Measurements from ENCODE around the gene CAPN14.

Gene CAPN14

GRCh38 chr2:31202833-31203232, 14.5 kb downstream of the CAPN14 start:
- no peak overlapping the region for H3K27ac ChIP-seq
- H3K9me3 ChIP-seq (ENCODE audit: low read depth, low read length), result no peaks in the 10 kb centered on the region
- H3K4me3 ChIP-seq, result no peak overlapping the region
- no peak for TF ChIP-seq FOXP2 (optimal IDR thresholded peaks at IDR 0.05; ENCODE audit: control extremely low read depth, extremely low read length, insufficient read depth)
- DNase-seq (ENCODE audit: low read depth, low spot score), result no peak
- no peaks in the 10 kb centered on the region for H3K36me3 ChIP-seq (ENCODE audit: insufficient read depth, low read length)
- H3K9ac ChIP-seq (ENCODE audit: insufficient read length), result no peak overlapping the region

GRCh38 chr2:31202041-31202440, 15.3 kb downstream of the CAPN14 start:
- no peaks in the 10 kb centered on the region for H3K9me3 ChIP-seq (ENCODE audit: low read depth, low read length)
- no peak overlapping the region for H3K4me3 ChIP-seq
- DNase-seq (ENCODE audit: low read depth, low spot score), result no peak

GRCh38 chr2:31200972-31201371, 16.3 kb downstream of the CAPN14 start:
- H3K27ac ChIP-seq, result no peak overlapping the region
- TF ChIP-seq POLR2AphosphoS5 (IDR thresholded peaks at IDR 0.05; ENCODE audit: borderline replicate concordance, low read depth, low read length) (no peak), FOXP2 (optimal IDR thresholded peaks at IDR 0.05; ENCODE audit: control extremely low read depth, extremely low read length, insufficient read depth) (no peak), EZH2 (IDR thresholded peaks at IDR 0.05) (no peak)

More at GRCh38 chr2:31202041-31202440, 15.3 kb downstream of the CAPN14 start:
- Histone ChIP-seq H3K36me3 (ENCODE audit: insufficient read depth, low read length) (no peaks in the 10 kb centered on the region), H3K27ac (no peak overlapping the region), H3K9ac (ENCODE audit: insufficient read length) (no peak overlapping the region)
- TF ChIP-seq POLR2AphosphoS5 (IDR thresholded peaks at IDR 0.05; ENCODE audit: borderline replicate concordance, low read depth, low read length), result no peak
- TF ChIP-seq EZH2 (IDR thresholded peaks at IDR 0.05), result no peak
- TF ChIP-seq FOXP2 (optimal IDR thresholded peaks at IDR 0.05; ENCODE audit: control extremely low read depth, extremely low read length, insufficient read depth), result no peak

GRCh38 chr2:31199206-31199605, 18.1 kb downstream of the CAPN14 start:
- Histone ChIP-seq H3K27ac (no peak overlapping the region), H3K9me3 (ENCODE audit: low read depth, low read length) (no peaks in the 10 kb centered on the region), H3K36me3 (ENCODE audit: insufficient read depth, low read length) (no peaks in the 10 kb centered on the region), H3K9ac (ENCODE audit: insufficient read length) (no peak overlapping the region), H3K4me3 (no peak overlapping the region)
- TF ChIP-seq POLR2AphosphoS5 (IDR thresholded peaks at IDR 0.05; ENCODE audit: borderline replicate concordance, low read depth, low read length), result no peak
- TF ChIP-seq FOXP2 (optimal IDR thresholded peaks at IDR 0.05; ENCODE audit: control extremely low read depth, extremely low read length, insufficient read depth), result no peak
- no peak for TF ChIP-seq EZH2 (IDR thresholded peaks at IDR 0.05)
- no peak for DNase-seq (ENCODE audit: low read depth, low spot score)

More at GRCh38 chr2:31200972-31201371, 16.3 kb downstream of the CAPN14 start:
- H3K36me3 ChIP-seq (ENCODE audit: insufficient read depth, low read length), result no peaks in the 10 kb centered on the region
- no peak for DNase-seq (ENCODE audit: low read depth, low spot score)
- no peaks in the 10 kb centered on the region for H3K9me3 ChIP-seq (ENCODE audit: low read depth, low read length)
- H3K4me3 ChIP-seq, result no peak overlapping the region
- no peak overlapping the region for H3K9ac ChIP-seq (ENCODE audit: insufficient read length)

- H3K27ac ChIP-seq, result no peak overlapping the region
- H3K4me3 ChIP-seq, result no peak overlapping the region
- no peaks in the 10 kb centered on the region for H3K36me3 ChIP-seq (ENCODE audit: insufficient read depth, low read length)
- H3K9ac ChIP-seq (ENCODE audit: insufficient read length), result no peak overlapping the region
- no peak for DNase-seq (ENCODE audit: low read depth, low spot score)
- H3K9me3 ChIP-seq (ENCODE audit: low read depth, low read length), result no peaks in the 10 kb centered on the region
- TF ChIP-seq FOXP2 (optimal IDR thresholded peaks at IDR 0.05; ENCODE audit: control extremely low read depth, extremely low read length, insufficient read depth), result no peak
- no peak for TF ChIP-seq POLR2AphosphoS5 (IDR thresholded peaks at IDR 0.05; ENCODE audit: borderline replicate concordance, low read depth, low read length)
- no peak for TF ChIP-seq EZH2 (IDR thresholded peaks at IDR 0.05)
These were observed 19.6 kb downstream of the CAPN14 start for GRCh38 chr2:31197669-31198068.

GRCh38 chr2:31197166-31197565, 20.1 kb downstream of the CAPN14 start:
- Histone ChIP-seq H3K27ac (no peak overlapping the region), H3K4me3 (no peak overlapping the region), H3K9ac (ENCODE audit: insufficient read length) (no peak overlapping the region), H3K9me3 (ENCODE audit: low read depth, low read length) (no peaks in the 10 kb centered on the region), H3K36me3 (ENCODE audit: insufficient read depth, low read length) (no peaks in the 10 kb centered on the region)
- DNase-seq (ENCODE audit: low read depth, low spot score), result no peak
- TF ChIP-seq EZH2 (IDR thresholded peaks at IDR 0.05) (no peak), POLR2AphosphoS5 (IDR thresholded peaks at IDR 0.05; ENCODE audit: borderline replicate concordance, low read depth, low read length) (no peak), FOXP2 (optimal IDR thresholded peaks at IDR 0.05; ENCODE audit: control extremely low read depth, extremely low read length, insufficient read depth) (no peak)

GRCh38 chr2:31196622-31197021, 20.7 kb downstream of the CAPN14 start:
- H3K9ac ChIP-seq (ENCODE audit: insufficient read length), result no peak overlapping the region
- DNase-seq (ENCODE audit: low read depth, low spot score), result no peak
- TF ChIP-seq FOXP2 (optimal IDR thresholded peaks at IDR 0.05; ENCODE audit: control extremely low read depth, extremely low read length, insufficient read depth), result no peak
- no peaks in the 10 kb centered on the region for H3K9me3 ChIP-seq (ENCODE audit: low read depth, low read length)
- no peaks in the 10 kb centered on the region for H3K36me3 ChIP-seq (ENCODE audit: insufficient read depth, low read length)
- H3K4me3 ChIP-seq, result no peak overlapping the region
- no peak overlapping the region for H3K27ac ChIP-seq

- Histone ChIP-seq H3K9me3 (ENCODE audit: low read depth, low read length) (no peaks in the 10 kb centered on the region), H3K36me3 (ENCODE audit: insufficient read depth, low read length) (no peaks in the 10 kb centered on the region), H3K9ac (ENCODE audit: insufficient read length) (no peak overlapping the region), H3K27ac (no peak overlapping the region), H3K4me3 (no peak overlapping the region)
- DNase-seq (ENCODE audit: low read depth, low spot score), result no peak
- TF ChIP-seq POLR2AphosphoS5 (IDR thresholded peaks at IDR 0.05; ENCODE audit: borderline replicate concordance, low read depth, low read length) (no peak), FOXP2 (optimal IDR thresholded peaks at IDR 0.05; ENCODE audit: control extremely low read depth, extremely low read length, insufficient read depth) (no peak), EZH2 (IDR thresholded peaks at IDR 0.05) (no peak)
These were observed 23.5 kb downstream of the CAPN14 start for GRCh38 chr2:31193806-31194205.

GRCh38 chr2:31192851-31193392, 24.4 kb downstream of the CAPN14 start:
- Histone ChIP-seq H3K27ac (no peak overlapping the region), H3K4me3 (no peak overlapping the region), H3K36me3 (ENCODE audit: insufficient read depth, low read length) (no peaks in the 10 kb centered on the region), H3K9ac (ENCODE audit: insufficient read length) (no peak overlapping the region), H3K9me3 (ENCODE audit: low read depth, low read length) (no peaks in the 10 kb centered on the region)
- no peak for DNase-seq (ENCODE audit: low read depth, low spot score)
- TF ChIP-seq FOXP2 (optimal IDR thresholded peaks at IDR 0.05; ENCODE audit: control extremely low read depth, extremely low read length, insufficient read depth), result no peak

Data from SK-N-MC (cell line).